ENCODE data around the gene C8G. TPM values are rescaled to one million over a fixed set of nuclear protein-coding genes. Genes with fewer than 3 reads are reported as not detected.

Gene C8G
- total RNA-seq, 1 experiment from 2014 or later, result 0.77 TPM

DNA sequence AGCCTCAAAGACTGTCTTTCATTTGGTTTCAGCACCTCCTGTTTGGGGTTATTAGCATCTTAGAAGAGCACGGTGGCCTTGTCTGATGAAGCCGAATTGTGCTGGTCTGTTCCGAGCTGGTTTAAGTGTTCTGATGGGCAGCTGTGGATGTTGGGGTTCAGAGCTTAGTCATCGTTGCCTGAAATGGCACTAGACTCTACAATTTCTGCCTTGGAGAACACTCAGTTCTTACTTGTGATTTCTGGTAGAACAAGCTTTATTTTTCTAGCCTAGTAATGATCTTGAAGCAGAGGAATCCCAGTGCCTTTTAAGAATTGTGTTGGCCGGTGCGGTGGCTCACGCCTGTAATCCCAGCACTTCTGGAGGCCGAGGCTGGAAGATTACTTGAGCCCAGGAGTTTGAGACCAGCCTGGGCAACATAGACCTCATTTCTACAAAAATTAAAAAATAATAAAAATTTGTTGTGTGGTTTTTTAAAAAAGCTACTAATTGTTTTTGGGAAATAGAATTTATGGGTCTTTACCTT, 8.3 kb upstream of the C8G start:
- no peak overlapping the region for H3K4me2 ChIP-seq (ENCODE audit: low read length)
- no peaks in the 10 kb centered on the region for H3K9me3 ChIP-seq (ENCODE audit: low read length)
- H3K79me2 ChIP-seq (ENCODE audit: low read length), result peaks cover under 1% of the 10 kb centered on the region; the same call in 1 of the 2 replicates
- no peak overlapping the region for H3K9ac ChIP-seq (ENCODE audit: low read length)
- ATAC-seq (no peak), DNase-seq (no peak)
- no peaks in the 10 kb centered on the region for H3K27me3 ChIP-seq (ENCODE audit: low read length)
- CTCF ChIA-PET, result interaction anchor here (0.6 kb wide), 1 partner anchor 37 kb away, joined by 3 read pairs; no protein-coding TSS in a partner anchor
- POLR2A ChIA-PET (ENCODE audit: unreplicated experiment), result no interaction called here
- H3F3A ChIP-seq (ENCODE audit: low read length, unreplicated experiment), result no peaks in the 10 kb centered on the region
- H3K4me3 ChIP-seq (ENCODE audit: low read length), result no peak overlapping the region
- H4K20me1 ChIP-seq (ENCODE audit: low read length), result no peaks in the 10 kb centered on the region
- TF ChIP-seq EZH2 (IDR thresholded peaks at IDR 0.05; ENCODE audit: low read length, unreplicated experiment) (no peak), EZH2phosphoT487 (IDR thresholded peaks at IDR 0.05; ENCODE audit: borderline replicate concordance, low read length) (no peak)
- TF ChIP-seq, protein P1, sequence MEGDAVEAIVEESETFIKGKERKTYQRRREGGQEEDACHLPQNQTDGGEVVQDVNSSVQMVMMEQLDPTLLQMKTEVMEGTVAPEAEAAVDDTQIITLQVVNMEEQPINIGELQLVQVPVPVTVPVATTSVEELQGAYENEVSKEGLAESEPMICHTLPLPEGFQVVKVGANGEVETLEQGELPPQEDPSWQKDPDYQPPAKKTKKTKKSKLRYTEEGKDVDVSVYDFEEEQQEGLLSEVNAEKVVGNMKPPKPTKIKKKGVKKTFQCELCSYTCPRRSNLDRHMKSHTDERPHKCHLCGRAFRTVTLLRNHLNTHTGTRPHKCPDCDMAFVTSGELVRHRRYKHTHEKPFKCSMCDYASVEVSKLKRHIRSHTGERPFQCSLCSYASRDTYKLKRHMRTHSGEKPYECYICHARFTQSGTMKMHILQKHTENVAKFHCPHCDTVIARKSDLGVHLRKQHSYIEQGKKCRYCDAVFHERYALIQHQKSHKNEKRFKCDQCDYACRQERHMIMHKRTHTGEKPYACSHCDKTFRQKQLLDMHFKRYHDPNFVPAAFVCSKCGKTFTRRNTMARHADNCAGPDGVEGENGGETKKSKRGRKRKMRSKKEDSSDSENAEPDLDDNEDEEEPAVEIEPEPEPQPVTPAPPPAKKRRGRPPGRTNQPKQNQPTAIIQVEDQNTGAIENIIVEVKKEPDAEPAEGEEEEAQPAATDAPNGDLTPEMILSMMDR (conservative IDR thresholded peaks at IDR 0.05; ENCODE audit: low read depth, low read length), result no peak
- no peaks in the 10 kb centered on the region for H3K4me1 ChIP-seq (ENCODE audit: insufficient read depth, low read length)
- intact Hi-C loops (cut with micrococcal nuclease), result no loop called here
- H3K36me3 ChIP-seq (ENCODE audit: low read depth, low read length), result no peaks in the 10 kb centered on the region; the same call in 1 of the 2 replicates
- no peak overlapping the region for H2AFZ ChIP-seq (ENCODE audit: low read length)
- no TSS peak for BruUV-seq (replicated peaks)
- no peaks in the 10 kb centered on the region for H3K9me2 ChIP-seq (replicated peaks; ENCODE audit: low read length)
- no peak overlapping the region for H3K27ac ChIP-seq (ENCODE audit: low read length)

DNA sequence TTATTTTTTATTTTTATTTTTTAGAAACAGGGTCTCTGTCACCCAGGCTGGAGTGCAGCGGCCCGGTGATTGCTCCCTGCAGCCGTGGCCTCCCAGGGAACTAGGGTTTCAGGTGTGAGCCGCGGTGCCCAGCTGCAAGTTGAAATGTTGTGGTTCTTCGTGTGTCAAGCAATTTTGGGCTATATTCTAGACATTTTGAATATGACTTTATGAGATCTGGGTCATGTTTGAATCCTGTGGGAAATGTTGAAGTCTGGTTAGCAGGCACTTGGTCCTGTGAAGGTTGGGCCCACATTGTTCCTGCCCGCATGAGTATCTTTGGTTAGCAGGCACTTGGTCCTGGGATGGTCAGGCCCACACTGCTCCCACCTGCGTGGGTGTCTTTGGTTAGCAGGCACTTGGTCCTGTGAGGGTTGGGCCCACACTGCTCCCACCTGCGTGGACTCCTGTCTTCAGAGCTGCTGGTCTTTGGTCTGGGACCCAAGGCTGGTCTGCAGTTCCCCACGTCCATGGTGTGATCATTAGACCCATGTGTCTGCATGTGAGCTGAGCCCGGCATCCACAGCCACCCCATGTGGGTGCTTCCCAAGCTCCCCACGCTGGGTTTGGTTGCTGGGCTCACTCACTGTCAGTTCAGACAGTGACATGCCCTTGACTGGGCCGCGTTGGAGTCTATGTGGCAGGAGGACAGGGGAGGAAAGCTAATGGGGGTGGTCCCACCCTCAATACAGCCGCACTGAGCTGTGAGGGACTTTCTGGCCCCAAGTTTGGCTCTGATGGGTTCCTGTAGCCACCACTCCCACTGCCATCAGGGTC, 7.6 kb upstream of the C8G start:
- no TSS peak for BruUV-seq (replicated peaks)
- no peak overlapping the region for H3K9ac ChIP-seq (ENCODE audit: low read length)
- no peak for DNase-seq
- H3K4me1 ChIP-seq (ENCODE audit: insufficient read depth, low read length), result no peaks in the 10 kb centered on the region
- H3K27me3 ChIP-seq (ENCODE audit: low read length), result no peaks in the 10 kb centered on the region
- no peak for ATAC-seq
- H2AFZ ChIP-seq (ENCODE audit: low read length), result no peak overlapping the region
- peaks cover 8% of the 10 kb centered on the region for H3K79me2 ChIP-seq (ENCODE audit: low read length)
- H4K20me1 ChIP-seq (ENCODE audit: low read length), result no peaks in the 10 kb centered on the region
- ChIA-PET CTCF (interaction anchor here (0.6 kb wide), 1 partner anchor 36 kb away, joined by 3 read pairs; no protein-coding TSS in a partner anchor), POLR2A (ENCODE audit: unreplicated experiment) (no interaction called here)
- H3K9me2 ChIP-seq (replicated peaks; ENCODE audit: low read length), result no peaks in the 10 kb centered on the region
- H3K4me2 ChIP-seq (ENCODE audit: low read length), result no peak overlapping the region
- no peaks in the 10 kb centered on the region for H3F3A ChIP-seq (ENCODE audit: low read length, unreplicated experiment)
- no peaks in the 10 kb centered on the region; the same call in 1 of the 2 replicates for H3K36me3 ChIP-seq (ENCODE audit: low read depth, low read length)
- H3K4me3 ChIP-seq (ENCODE audit: low read length), result no peak overlapping the region
- intact Hi-C loops (cut with micrococcal nuclease), result no loop called here
- TF ChIP-seq EZH2phosphoT487 (IDR thresholded peaks at IDR 0.05; ENCODE audit: borderline replicate concordance, low read length), result no peak
- no peak for TF ChIP-seq EZH2 (IDR thresholded peaks at IDR 0.05; ENCODE audit: low read length, unreplicated experiment)
- TF ChIP-seq, protein P1 (conservative IDR thresholded peaks at IDR 0.05; ENCODE audit: low read depth, low read length), result no peak
- H3K9me3 ChIP-seq (ENCODE audit: low read length), result no peaks in the 10 kb centered on the region
- H3K27ac ChIP-seq (ENCODE audit: low read length), result no peak overlapping the region

Data from PC-3 (cell line).